Activated CD8-positive, alpha-beta memory T cell treated with anti-CD3 and anti-CD28 coated beads, Interleukin-2, amount 50 U/mL, for 48 hours (primary cell): ENCODE measurements around the gene PSMB5.
A peak's percentile ranks its signal among the peaks of the same experiment; 100 is the strongest.
"Not testable (repeated sequence)": the region's sequence is repeated elsewhere in the genome, so short reads cannot be mapped to it uniquely, and the experiment has no call there.

Experiments
- DNase-seq: peaks from one replicate; pipeline ENCODE4 v3.0.0-alpha.2; 2020

Gene PSMB5

DNA sequence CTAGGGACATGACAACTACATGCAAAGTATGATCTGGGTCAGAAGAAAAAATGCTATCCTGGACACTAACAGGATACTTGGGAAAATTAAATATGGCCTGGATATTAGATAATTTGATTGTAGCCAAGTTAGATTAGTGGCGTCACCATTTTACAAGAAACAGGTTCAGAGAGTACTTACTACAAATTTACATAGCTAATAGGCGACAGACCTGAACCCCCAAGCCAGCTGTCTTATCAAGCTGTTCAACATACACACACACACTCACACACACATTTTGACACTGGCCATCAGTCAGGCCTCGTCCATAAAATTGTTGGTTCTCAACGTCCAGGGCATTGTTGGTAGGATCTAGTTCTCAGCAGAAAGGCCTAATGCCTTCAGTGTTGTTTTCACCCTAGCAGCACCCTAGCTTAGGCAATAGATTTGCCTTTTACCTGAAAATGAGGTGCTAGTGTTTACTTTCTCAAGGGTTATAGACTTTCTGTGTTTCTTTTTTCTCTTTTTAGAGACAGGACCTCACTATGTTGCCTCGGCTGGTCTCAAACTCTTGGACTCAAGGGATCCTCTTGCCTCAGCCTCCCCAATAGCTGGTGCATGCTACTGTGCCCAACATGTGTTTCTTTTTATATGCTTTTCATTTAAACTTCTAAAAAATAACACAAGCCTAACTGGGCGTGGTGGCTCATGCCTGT lies 21.5 kb downstream of the PSMB5 start:
- no peak for DNase-seq

DNA sequence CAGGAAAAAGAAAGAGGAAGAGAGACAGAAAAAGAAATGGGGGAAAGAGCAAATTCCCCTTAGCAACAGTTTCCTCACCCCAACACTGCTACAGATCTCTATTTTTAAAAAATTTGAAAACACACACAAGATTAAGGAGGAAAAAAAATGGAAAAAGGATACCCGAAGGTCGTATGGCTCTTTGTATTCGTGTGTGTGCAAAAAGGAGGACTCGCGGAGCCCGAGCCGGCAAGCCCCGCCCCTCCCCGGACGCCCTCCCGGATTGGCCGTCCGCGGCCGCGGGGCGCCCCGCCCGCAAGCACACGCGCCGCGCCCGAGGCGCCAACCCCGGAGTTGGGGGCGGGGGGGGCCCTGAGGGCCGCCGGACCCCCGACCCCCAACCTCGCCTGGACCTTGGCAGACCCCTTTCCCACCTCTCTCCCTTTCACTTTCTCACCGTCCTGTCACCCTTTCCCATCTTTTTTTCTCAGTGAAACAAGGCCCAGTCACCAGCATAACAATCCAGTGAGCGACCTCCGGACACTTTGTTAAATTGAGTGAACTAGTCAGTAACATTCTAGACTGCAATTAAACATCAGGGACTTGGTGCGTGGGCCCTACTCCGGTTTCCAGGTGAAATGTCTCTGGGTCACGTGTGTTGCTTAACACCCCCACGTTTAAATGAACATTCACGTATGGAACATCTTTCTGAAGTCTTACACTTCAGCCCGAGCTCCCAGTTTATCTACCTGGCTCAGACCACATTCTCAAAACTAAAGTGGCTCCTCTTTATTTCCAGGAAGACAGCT lies 24.6 kb downstream of the PSMB5 start, which contains the start of gene C14orf93:
C14orf93 (minus strand) TSS at position 205 of the 788 bp plus-strand sequence. CDS start 11,120 bp downstream, outside the sequence.
- DNase-seq, result peak; percentile 89

DNA sequence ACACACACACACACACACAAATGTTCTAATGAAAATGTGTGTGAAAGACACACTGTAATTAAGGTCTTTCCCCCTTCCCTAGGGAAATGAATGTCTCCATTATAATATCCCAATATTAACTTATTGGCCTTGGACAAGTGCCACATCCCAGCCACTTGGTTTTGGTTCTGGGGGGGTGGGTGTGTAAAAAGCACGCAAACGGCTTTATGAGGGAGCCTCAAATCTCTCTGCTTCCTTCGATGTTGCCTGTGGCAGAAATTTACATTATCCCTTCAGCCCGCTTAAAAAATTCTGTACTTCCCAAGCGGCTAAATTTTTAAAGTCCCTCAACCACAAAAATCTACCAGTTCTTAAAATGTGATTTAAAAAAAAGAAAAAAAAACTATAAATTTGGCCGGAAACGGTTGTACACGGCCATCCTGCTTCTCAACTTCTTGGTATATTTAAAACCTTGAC lies 25.2 kb downstream of the PSMB5 start:
- no peak for DNase-seq

DNA sequence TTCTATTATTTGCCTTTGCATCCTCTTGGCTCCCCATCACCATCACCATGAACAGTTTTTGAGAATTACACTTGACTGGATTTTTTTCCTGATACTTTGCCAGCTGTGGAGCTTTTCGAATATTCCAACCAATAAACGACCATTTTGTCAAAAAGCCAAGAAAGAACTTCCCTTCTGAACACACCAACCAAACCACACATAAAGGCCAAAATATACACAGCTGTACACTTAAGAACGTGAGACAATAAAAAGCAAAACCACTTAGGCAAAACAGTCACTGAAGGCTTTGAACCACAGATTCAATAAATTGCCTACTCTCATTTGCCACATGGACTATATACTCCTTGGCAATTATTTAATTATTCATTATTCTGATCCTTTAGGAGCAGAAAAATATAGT lies 25.9 kb downstream of the PSMB5 start:
- DNase-seq, result no peak

DNA sequence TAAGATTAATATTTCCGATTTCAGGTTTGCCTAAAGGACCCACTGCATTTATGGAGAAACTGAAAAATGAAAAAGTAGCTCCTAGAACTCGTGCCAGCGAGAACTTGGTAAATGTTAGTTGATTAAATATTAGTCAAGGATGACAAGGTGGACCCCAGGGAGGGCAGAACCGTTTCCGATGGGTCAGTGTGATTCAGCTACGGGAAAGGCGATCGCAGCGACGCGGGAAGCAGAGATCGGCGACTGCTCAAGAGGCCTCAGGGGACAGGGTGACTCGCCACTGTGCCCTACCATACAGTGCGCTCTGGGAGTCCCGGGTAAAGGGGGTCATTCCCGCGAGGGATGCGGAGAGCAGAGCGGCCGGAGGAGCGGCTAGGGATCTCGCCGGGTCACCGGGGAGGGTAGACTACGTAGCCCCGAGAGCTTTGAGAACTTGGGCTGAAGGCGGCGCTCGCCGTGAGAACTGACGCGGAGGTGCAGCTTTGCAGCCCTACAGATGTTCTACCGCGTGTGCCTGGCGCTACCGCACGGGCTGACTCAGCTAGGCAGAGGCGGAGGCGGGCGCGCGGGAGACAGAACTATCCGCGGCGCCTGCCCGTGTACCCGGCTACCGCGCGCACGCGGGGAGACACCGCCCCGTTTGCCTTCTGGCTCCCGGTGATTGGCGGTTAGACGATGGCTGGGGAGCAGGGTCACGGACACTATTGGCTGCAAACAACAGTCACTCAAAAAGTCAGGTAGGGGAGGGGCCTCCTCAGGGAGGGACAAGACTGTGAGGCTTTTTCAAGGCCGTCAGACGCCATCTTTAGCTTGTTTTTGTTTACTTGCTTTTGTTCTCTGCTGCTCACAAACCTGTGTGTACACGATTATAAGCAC lies 27.9 kb downstream of the PSMB5 start:
- DNase-seq, result peak; percentile 95

DNA sequence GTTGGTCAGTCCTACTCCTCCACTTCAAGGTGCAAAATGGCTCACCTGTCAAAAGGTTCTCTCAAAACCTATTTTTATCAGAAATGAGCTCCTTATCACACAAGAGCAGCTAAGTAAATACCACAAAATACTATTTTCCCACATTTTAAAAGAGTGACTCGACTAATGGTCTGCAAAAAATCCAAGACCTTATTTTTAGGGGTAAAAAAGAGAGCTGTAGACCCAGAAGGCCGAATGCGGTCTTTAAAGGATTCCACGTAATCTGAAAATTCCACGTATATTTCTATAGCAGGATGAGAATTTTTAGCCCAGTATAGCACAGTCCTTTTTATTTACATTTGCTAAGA lies 28.5 kb downstream of the PSMB5 start:
- no peak for DNase-seq

DNA sequence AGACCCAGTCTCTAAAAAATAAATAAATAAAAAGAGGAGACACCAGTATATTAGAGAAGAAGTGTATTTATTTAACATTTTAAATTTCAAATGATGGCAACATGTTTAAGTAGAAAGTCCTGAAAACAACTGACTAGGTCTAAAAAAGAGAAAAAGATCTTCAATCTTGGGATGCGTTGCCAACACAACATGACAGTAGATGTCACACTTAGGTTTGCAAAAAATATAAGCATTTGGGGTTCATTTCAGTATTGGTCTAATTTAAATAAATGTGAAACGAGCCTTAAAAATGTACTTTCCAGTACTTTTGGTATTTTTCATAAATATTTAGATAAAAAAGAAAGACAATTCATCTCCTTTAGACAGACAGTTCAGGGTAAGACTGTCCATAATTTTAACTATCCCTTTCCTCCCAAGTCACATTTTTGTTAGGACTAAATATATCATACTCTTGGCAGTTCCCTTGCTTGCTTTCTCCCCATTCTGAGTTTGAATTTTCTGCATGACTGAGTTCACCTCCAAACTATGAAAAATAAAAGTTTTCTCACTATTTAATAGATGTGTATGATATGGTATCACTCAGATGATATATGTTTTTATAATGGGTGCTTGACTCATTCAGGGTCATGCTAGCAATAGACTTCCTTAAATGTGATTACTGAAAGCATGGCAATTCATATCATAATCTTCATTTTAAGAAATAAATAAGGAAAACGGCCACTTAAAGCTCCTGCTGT lies 29.1 kb downstream of the PSMB5 start:
- no peak for DNase-seq

DNA sequence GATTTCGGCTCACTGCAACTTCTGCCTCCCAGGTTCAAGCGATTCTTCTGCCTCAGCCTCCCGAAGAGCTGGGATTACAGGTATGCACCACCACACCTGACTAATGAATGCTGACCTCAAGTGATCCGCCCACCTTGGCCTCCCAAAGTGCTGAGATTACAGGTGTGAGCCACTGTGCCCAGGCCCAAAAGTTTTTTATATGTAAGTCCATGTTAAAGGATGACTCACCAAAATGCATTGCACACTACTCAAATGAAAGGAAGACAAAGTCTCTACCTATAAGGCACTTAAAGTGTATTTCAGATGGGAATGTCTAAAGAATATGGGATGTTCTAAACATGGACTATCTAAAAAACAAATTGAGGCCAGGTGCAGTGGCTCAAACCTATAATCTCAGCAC lies 30.4 kb downstream of the PSMB5 start:
- not testable (repeated sequence) for DNase-seq

DNA sequence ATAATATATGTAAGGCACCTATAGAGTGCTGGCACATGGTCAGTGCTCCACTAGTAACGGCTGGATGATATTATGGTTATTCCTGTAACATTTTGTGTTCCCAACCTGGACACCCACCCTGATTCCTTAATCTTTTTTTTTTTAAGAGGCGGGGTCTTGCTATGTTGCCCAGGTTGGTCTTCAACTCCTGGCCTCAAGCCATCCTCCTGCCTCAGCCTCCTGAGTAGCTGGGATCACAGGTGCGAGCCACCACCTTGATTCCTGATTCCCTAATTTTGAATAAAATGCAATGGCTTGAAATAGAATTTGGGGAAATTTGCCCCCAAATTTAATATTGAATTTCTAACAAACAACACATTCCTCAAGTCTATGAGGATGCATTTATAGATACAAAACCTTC lies 32.1 kb downstream of the PSMB5 start:
- no peak for DNase-seq

DNA sequence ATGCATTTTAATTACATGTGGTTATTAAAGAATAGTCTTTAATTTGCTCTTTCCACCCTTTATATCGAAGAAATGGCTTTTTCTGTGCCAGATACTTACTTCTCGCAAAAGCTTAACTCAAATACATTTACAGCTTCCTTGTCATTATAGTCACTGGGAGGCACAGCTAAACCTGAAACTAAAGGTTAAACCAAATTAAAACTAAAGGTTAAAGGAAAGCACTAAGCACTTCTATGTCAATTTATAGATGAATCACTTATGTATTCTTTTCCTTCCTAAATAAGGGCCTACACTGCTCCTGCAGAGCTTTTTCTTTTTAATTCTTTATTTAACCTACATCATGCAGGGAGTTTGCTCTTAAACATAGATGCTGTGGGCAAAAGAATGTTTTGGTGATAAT lies 33.8 kb downstream of the PSMB5 start:
- no peak for DNase-seq

DNA sequence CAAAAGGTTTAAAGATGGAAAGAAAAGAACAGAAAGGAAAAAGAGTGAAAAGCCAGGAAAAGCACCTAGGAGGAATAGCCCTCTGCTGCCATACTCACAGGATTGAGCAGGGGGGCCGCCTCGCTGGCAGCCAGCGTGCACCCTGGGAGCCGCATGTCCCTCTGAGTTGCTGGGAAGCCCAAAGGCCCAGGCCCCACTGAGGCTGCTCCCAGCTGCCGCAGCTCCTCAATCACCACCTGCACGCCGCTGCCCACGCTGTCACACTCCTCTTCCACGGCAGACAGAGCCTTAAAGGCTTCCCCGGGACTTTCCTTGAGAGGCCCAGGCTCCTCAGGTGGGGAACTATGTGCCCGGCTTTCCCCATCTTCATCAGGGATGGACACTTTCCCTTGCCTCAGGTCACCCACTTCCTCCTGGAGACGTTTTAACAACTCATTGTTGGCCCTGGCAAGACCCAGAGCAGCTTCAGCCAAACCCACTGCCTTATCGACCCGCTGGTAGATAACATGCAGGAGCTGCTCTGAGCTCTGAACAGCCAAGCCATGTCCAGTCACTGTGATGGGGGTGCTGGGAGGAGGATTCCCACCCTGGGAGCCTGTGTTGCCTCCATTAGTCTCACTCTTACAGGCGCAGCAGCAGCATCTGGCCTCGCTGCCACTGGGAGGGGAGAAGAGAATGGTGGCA lies 36.2 kb downstream of the PSMB5 start:
- no peak for DNase-seq

DNA sequence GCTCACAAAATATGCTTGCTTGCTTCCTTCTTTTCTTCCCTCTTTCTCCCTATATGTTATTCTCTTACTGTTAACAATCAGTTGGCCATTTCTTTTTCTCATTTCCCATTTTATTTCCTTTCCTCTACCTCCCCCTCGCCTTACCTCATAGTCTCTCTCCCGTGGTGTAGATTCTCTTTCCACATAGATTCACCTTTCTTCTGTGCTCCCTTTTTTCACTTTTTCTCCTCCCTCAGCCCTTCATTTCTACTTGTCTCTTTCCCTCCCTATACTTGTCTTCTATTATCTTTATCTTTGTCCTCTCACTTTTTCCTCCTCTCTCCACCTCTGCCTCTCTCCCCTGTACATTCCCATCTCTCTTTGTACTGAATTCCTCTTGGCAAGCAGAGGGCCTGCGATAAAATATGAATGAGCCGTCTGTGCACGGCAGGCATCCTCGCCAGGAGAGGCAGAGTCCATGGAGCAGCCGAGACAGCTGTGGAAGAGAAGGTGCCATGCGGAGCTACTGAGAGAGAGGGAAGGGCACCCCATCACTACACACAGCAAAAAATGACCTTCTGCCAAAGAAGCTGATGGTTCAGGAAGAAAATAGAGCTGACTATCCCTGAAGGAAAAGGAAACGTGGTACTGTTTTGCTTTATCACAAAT lies 36.9 kb downstream of the PSMB5 start:
- DNase-seq, result no peak

DNA sequence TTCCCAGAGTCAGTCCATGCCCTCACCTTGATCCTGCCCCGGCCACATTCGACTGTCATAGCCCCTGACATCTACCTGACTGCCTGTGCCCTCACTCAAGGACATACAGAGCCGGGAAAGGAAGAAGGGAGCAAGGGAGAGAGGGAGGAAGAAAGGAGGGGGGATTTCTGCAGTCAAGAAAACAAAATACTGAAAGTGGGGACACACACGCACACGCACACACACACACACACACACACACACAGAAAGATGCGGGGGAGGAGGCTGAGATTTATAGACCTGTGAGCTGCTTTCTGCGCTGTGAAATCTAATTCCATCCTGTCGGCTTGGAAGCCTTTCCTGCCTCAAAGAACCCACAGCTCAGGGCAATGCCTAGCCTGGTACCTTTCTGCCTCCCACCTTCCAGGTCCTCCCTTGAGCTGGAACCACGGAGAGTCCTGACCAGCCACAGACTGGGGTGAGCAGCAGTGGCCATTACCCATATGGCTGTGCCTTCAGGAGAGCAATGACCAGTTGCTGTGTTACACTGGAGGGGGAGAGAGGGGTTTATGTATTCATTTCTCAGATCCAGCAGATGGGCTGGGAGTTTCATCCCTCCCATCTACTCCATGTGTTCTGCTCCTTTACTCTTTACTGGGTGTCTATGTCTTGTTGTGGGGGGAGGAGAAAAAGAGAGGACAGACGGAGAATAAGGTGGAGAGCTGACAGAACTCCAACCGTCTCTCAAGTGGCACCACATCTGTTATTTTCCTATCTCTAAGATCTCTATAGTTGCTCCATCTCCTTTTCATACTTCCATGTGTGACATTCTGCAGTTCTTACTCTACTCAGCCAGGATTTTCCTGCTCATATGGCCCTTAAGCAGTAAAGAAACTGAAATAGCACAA lies 37.7 kb downstream of the PSMB5 start:
- DNase-seq, result no peak

DNA sequence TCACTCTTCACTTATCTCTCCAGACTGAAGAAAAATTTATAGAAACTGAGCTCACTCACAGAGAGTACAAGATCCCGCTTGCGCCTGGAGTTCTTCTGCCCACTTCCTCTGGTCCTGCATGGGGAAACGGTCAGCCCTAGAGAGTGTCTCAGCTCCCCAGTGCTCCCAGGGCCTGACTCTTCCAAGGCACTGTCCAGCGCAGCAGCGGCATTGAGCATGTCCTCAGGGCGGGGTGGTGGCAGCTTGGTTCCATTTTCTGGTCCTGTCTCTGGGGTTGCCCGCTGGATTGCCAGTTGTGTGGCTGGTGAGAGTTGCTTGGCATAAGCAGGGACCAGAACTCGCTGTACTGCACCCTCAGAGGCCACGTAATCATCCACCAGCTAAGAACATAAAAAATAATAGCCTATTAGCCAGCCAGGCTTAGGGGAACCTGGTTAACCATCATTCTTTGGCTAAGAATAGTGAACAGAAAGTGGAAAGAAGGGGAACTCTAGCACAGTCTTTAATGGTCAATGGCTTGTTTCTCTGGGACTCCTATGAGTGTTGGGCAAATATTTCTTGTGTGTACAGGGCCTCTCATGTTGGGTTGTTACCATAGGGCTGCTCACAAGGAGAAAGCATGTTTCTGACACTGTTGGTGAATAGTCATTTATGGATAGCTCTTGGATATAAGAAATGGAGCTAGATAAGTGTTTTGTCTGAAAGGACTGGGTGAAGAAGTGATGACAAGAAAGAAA lies 38.6 kb downstream of the PSMB5 start:
- DNase-seq, result no peak

DNA sequence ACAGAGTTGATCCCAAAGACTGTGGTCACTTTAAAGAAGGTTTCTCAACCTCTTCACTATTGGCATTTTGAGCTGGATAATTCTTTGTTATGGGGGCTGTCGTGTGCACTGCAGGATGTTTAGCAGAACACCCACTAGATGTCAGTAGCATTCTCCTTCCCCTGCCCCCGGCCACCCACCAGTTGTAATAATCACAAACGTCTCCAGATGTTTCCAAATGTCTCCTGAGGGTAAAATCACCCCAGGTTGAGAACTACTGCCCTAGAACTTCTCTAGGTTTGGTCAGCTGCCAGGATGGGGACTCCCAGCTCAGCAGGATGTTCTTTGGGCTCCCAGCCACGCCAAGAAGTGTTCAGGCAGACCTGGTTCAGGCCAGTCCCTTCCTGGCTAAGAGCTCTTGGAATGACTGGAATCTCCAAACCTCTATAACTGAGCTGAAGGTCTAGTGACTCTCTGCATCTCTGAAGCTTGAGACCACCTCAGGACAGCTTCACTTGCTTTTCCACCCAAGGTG lies 39.9 kb downstream of the PSMB5 start:
- no peak for DNase-seq

DNA sequence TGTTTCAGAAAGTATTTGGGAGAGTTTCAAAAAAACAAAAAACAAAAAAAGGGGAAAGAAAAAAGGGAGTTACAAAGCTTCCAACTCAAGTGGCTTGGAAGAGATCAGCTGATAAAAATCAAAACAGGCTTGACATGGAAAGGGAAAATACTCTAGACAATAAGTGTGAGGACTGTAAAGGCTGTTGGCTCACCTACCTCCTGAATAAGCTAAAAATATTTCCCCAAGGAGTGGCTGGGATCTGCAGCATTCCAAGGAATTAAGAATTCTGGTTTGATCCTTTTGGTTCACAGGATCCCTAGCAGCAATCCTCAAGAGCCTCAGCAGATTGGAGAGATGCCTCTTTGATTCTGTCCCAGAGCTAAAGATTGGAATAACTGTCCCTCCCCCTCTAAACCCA lies 41.2 kb downstream of the PSMB5 start:
- no peak for DNase-seq

DNA sequence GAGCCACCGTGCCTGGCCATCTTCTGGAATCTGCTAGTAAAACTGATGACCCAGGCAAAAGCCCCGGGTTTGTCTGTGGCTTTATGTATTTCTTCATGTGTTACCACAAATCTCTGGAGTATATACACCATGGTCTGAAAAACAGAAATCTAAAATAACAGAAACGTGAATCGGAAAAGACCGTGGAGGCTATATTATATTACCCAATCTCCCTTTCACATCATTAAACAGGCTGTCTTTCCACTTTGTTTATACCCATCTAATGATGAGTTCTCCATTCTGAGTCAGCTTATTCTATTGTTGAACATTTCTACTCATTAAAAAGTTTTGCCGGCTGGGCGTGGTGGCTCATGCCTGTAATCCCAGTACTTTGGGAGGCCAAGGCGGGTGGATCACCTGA lies 42.8 kb downstream of the PSMB5 start:
- no peak for DNase-seq

DNA sequence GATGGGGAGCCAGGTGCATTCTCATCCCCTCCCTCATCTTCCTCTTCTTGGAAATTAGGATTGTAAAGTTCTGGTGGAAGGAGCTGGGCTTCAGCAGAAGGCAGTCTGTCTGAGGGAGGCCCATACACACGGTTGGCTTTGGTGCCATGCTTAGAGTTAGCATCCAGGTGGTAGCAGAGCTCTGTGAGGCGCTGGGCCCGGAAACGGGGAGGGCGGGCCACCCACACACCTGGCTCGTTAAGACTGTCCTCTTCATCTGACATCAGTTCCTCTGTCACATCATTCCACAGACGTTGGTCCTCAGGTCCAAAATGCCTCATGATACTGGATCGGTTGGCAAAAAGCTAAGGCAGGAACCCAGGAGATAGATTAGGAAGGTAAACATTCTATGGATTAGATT lies 47.4 kb downstream of the PSMB5 start:
- no peak for DNase-seq

DNA sequence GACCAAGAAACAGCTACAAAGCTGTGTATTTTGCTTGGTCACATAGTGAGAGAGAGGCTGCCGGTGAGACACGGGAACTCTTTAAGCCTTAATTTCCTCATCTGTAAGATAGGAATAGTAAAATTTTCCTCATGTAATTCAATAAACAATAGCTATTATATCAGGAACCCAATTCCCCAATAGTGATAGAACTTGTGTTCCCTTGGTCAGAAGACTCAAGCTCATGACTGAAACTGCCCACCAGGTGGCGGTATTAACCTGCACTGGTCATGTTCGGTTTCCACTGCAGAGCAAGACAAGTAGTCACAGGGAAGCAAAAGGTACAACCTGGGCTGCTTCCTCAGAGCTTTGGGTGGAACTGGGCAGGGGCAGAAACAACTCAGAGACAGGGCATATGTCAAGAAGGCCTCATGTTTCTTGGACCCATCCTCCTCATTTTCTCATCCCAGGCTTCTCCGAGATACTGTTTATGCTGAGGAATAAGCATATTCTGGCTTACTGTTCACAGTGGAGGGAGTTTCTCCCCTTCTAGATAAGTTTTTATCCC lies 48.1 kb downstream of the PSMB5 start:
- DNase-seq, result peak; percentile 94
